Measurements from ENCODE around the gene IL17RB. TPM values are rescaled to one million over a fixed set of nuclear protein-coding genes. Genes with fewer than 3 reads are reported as not detected.

Gene IL17RB
- polyA plus RNA-seq, 3 donors = 0.13 TPM; not detected in 2

- no peak for TF ChIP-seq CTCF (IDR thresholded peaks at IDR 0.05)
- H3K9me3 Mint-ChIP-seq = no peaks in the 10 kb centered on the region
- no peak overlapping the region for H3K27ac ChIP-seq (ENCODE audit: low read depth in 1 of 2, low read length in 2 of 2)
- peaks cover 0 to 2% of the 10 kb centered on the region in 2 donors for H3K27me3 ChIP-seq (ENCODE audit: control insufficient read depth in 2 of 2, insufficient read depth in 2 of 2, low read length in 2 of 2)
- no peaks in the 10 kb centered on the region for H3K36me3 Mint-ChIP-seq
- no peak overlapping the region for H3K9ac ChIP-seq (ENCODE audit: insufficient read depth, low read length, poor library complexity, severe bottlenecking)
- no peaks in the 10 kb centered on the region for H3K9me3 ChIP-seq (replicated peaks in 1 of 2; ENCODE audit: control insufficient read depth in 1 of 2, insufficient read depth in 1 of 2, low read length in 2 of 2)
- no peak overlapping the region for H3K4me3 Mint-ChIP-seq
- H3K4me3 ChIP-seq (replicated peaks in 1 of 3; ENCODE audit: low read depth in 2 of 3, low read length in 3 of 3) = no peak overlapping the region
- no peaks in the 10 kb centered on the region for H3K36me3 ChIP-seq (replicated peaks in 1 of 2; ENCODE audit: control insufficient read depth in 1 of 2, insufficient read depth in 2 of 2, low read length in 2 of 2)
- no peak overlapping the region for H2AFZ ChIP-seq (ENCODE audit: insufficient read depth, low read depth, low read length, poor library complexity, severe bottlenecking)
- intact Hi-C loops (cut with micrococcal nuclease) = no loop called here
- 87% methylated on average over 8 of the region's 12 CpGs for WGBS (ENCODE audit: insufficient coverage)
- H4K20me1 ChIP-seq (ENCODE audit: insufficient read depth, low read length) = no peaks in the 10 kb centered on the region
- H3K4me2 ChIP-seq (replicated peaks; ENCODE audit: extremely low read depth, low read length, poor library complexity, severe bottlenecking) = no peak overlapping the region
- peaks cover 3 to 15% (median 9%) of the 10 kb centered on the region in 3 donors for H3K27me3 Mint-ChIP-seq (ENCODE audit: low read depth in 3 of 3)
- H3K4me1 Mint-ChIP-seq = no peaks in the 10 kb centered on the region
- no peaks in the 10 kb centered on the region for H3K79me2 ChIP-seq (ENCODE audit: insufficient read depth, low read length)
- no peaks in the 10 kb centered on the region for H3K4me1 ChIP-seq (ENCODE audit: control insufficient read depth in 1 of 2, insufficient read depth in 2 of 2, low read length in 2 of 2)
- no peak for DNase-seq
- no peak overlapping the region for H3K27ac Mint-ChIP-seq
Measured at GRCh38 chr3:53799338-53799865, 47.0 kb upstream of the IL17RB start.

- no peak overlapping the region for H3K4me3 ChIP-seq (replicated peaks in 1 of 3; ENCODE audit: low read depth in 2 of 3, low read length in 3 of 3)
- H3K27ac ChIP-seq (ENCODE audit: low read depth in 1 of 2, low read length in 2 of 2) = no peak overlapping the region
- no peak overlapping the region for H3K4me3 Mint-ChIP-seq
- H3K9ac ChIP-seq (ENCODE audit: insufficient read depth, low read length, poor library complexity, severe bottlenecking) = no peak overlapping the region
- H2AFZ ChIP-seq (ENCODE audit: insufficient read depth, low read depth, low read length, poor library complexity, severe bottlenecking) = no peak overlapping the region
- H3K79me2 ChIP-seq (ENCODE audit: insufficient read depth, low read length) = no peaks in the 10 kb centered on the region
- no peaks in the 10 kb centered on the region for H3K36me3 Mint-ChIP-seq
- no peaks in the 10 kb centered on the region for H3K4me1 ChIP-seq (ENCODE audit: control insufficient read depth in 1 of 2, insufficient read depth in 2 of 2, low read length in 2 of 2)
- intact Hi-C loops (cut with micrococcal nuclease) = no loop called here
- no peak for DNase-seq
- no peaks in the 10 kb centered on the region for H3K36me3 ChIP-seq (replicated peaks in 1 of 2; ENCODE audit: control insufficient read depth in 1 of 2, insufficient read depth in 2 of 2, low read length in 2 of 2)
- H3K9me3 ChIP-seq (replicated peaks in 1 of 2; ENCODE audit: control insufficient read depth in 1 of 2, insufficient read depth in 1 of 2, low read length in 2 of 2) = no peaks in the 10 kb centered on the region
- no peaks in the 10 kb centered on the region for H3K9me3 Mint-ChIP-seq
- no peak for TF ChIP-seq CTCF (IDR thresholded peaks at IDR 0.05)
- H3K27me3 Mint-ChIP-seq (ENCODE audit: low read depth in 3 of 3) = peaks cover 3 to 18% (median 6%) of the 10 kb centered on the region in 3 donors
- H3K27me3 ChIP-seq (ENCODE audit: control insufficient read depth in 2 of 2, insufficient read depth in 2 of 2, low read length in 2 of 2) = no peaks in the 10 kb centered on the region
- H3K27ac Mint-ChIP-seq = no peak overlapping the region
- H4K20me1 ChIP-seq (ENCODE audit: insufficient read depth, low read length) = no peaks in the 10 kb centered on the region
- no peak overlapping the region for H3K4me2 ChIP-seq (replicated peaks; ENCODE audit: extremely low read depth, low read length, poor library complexity, severe bottlenecking)
- 95% methylated on average over 15 of the region's 16 CpGs for WGBS (ENCODE audit: insufficient coverage)
- H3K4me1 Mint-ChIP-seq = no peaks in the 10 kb centered on the region
Measured at GRCh38 chr3:53800041-53800906, 46.1 kb upstream of the IL17RB start.
